Measurements from ENCODE around the gene SPPL2A. TPM values are rescaled to one million over a fixed set of nuclear protein-coding genes. Genes with fewer than 3 reads are reported as not detected.

Gene SPPL2A
- 64.4 and 68.7 TPM in 2 replicates for total RNA-seq (2021)
- long read RNA-seq, full-length matches to known transcripts: 101 of 139 reads
- long read RNA-seq, partial matches to known transcripts: 10 of 139 reads
- long read RNA-seq, other reads (novel, unspliced or antisense): 28 of 139 reads

DNA sequence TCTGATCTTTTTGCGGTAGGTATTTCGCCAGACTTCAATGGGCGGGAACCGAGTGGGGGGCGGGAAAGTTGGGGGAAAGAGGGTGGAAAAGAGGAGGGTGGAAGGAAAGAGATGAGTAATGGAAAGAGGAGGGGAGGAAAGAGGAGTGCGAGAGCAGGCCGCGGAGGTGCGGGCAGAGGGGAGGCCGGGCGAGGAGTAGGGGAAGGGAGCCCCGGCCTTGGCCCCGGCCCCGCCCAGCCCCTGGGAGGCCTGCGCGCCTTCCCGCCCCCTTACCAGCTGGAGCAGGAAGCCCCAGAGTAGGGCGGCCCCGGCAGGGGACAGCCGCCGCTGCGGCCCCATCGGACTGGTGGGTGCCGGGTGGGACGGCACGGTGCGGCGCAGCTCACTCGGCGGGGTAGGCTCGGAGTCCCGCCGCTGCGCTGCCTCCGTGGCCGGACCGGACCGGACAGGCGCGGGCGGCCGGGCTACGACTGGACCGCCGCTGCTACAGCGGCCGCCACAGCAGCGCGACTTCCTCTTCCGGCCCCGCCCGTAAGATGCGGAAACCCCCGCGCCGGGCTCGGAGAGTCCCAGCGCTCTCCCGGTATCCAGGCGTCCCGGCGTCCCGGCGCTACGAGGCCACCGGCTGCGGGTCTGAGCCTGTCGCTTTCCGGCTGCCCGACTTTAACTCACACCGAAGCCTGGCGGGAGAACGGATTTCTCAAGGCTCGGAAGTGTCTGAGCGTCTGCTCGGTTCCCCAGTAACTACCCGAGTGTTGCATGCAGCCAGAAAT is at the start of gene SPPL2A:
SPPL2A (minus strand) TSS at position 512 of the 773 bp plus-strand sequence; CDS start at position 339, 173 bp downstream.
- no peak within 1 kb of the TSS for H4K8ac ChIP-seq (replicated peaks; ENCODE audit: insufficient read length, low read depth, low read length)
- H3K14ac ChIP-seq (ENCODE audit: insufficient read depth, low read length): peak within 1 kb of the TSS; percentile 14
- H3K23ac ChIP-seq (ENCODE audit: insufficient read length, low read depth, low read length): no peak within 1 kb of the TSS
- H3K4ac ChIP-seq (ENCODE audit: low read depth, low read length): no peak within 1 kb of the TSS
- H2AFZ ChIP-seq (ENCODE audit: low read length): peak within 1 kb of the TSS; percentile 66
- no peak within 1 kb of the TSS for H2BK5ac ChIP-seq (ENCODE audit: insufficient read length, low read length)
- peak within 1 kb of the TSS; percentile 69 to 94 (median 94); a peak in 6 of 7 replicates for H3K27ac Mint-ChIP-seq
- peak within 1 kb of the TSS; percentile 77 for H3K18ac ChIP-seq (ENCODE audit: insufficient read length, low read depth, low read length)
- peaks cover 7% of the 10 kb centered on the region for H3K23me2 ChIP-seq (ENCODE audit: insufficient read length, low read depth, low read length, poor library complexity, severe bottlenecking)
- H3K4me1 Mint-ChIP-seq: peaks cover 17 to 21% of the 10 kb centered on the region in 2 experiments
- no peak within 1 kb of the TSS for H4K5ac ChIP-seq (ENCODE audit: insufficient read length, low read depth, low read length)
- no peak within 1 kb of the TSS for H3T11ph ChIP-seq (ENCODE audit: low read length)
- no CpG with 5 or more reads among the region's 77 CpGs for WGBS (ENCODE audit: extremely low coverage, insufficient read length, low lambda C conversion rate)
- peaks cover 5% of the 10 kb centered on the region; the same call in 1 of the 2 replicates for H3K27me3 Mint-ChIP-seq (ENCODE audit: low read depth)
- H3K27me3 ChIP-seq (ENCODE audit: insufficient read depth, low read length): no peaks in the 10 kb centered on the region
- H3K79me2 ChIP-seq (ENCODE audit: insufficient read depth, low read length): peaks cover 3% of the 10 kb centered on the region; the same call in 1 of the 2 replicates
- peak within 1 kb of the TSS; percentile 89 to 94 for H3K4me3 Mint-ChIP-seq
- H2BK120ac ChIP-seq (ENCODE audit: low read depth, low read length, poor library complexity, severe bottlenecking): no peak within 1 kb of the TSS
- H4K91ac ChIP-seq (ENCODE audit: insufficient read length, low read depth, low read length): no peak within 1 kb of the TSS
- no peak within 1 kb of the TSS; the same call in 1 of the 2 replicates for H2BK15ac ChIP-seq (ENCODE audit: low read depth, low read length)
- no peaks in the 10 kb centered on the region for H3K9me3 Mint-ChIP-seq
- no peak within 1 kb of the TSS for H2BK20ac ChIP-seq (ENCODE audit: low read depth, low read length, poor library complexity, severe bottlenecking)
- H3K56ac ChIP-seq (ENCODE audit: insufficient read length, low read depth, low read length): no peak within 1 kb of the TSS
- no peaks in the 10 kb centered on the region for H3K9me3 ChIP-seq (ENCODE audit: control insufficient read depth, low read depth, low read length)
- DNase-seq: peak; percentile 84
- H2BK12ac ChIP-seq (ENCODE audit: insufficient read length, low read depth, low read length): no peak within 1 kb of the TSS
- no peak within 1 kb of the TSS for H2AK5ac ChIP-seq (ENCODE audit: insufficient read length, low read length)
- TF ChIP-seq, protein P1, sequence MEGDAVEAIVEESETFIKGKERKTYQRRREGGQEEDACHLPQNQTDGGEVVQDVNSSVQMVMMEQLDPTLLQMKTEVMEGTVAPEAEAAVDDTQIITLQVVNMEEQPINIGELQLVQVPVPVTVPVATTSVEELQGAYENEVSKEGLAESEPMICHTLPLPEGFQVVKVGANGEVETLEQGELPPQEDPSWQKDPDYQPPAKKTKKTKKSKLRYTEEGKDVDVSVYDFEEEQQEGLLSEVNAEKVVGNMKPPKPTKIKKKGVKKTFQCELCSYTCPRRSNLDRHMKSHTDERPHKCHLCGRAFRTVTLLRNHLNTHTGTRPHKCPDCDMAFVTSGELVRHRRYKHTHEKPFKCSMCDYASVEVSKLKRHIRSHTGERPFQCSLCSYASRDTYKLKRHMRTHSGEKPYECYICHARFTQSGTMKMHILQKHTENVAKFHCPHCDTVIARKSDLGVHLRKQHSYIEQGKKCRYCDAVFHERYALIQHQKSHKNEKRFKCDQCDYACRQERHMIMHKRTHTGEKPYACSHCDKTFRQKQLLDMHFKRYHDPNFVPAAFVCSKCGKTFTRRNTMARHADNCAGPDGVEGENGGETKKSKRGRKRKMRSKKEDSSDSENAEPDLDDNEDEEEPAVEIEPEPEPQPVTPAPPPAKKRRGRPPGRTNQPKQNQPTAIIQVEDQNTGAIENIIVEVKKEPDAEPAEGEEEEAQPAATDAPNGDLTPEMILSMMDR (conservative IDR thresholded peaks at IDR 0.05): no peak
- H3K27ac ChIP-seq (ENCODE audit: insufficient read length, low read depth, low read length): no peak within 1 kb of the TSS
- peak within 1 kb of the TSS; percentile 94 for H3K4me2 ChIP-seq (ENCODE audit: insufficient read depth, insufficient read length, low read length)
- H3K36me3 Mint-ChIP-seq (ENCODE audit: insufficient read depth in 1 of 3, low read depth in 3 of 3): peaks cover 0 to 5% (median 0%) of the 10 kb centered on the region in 3 experiments; a peak in 1 of 7 replicates
- no peaks in the 10 kb centered on the region for H4K20me1 ChIP-seq (ENCODE audit: control insufficient read depth, insufficient read depth, insufficient read length)
- H3K9ac ChIP-seq (ENCODE audit: extremely low read depth, insufficient read length, low read length): peak within 1 kb of the TSS; percentile 63
- H3K4me1 ChIP-seq (ENCODE audit: insufficient read depth, low read length): no peaks in the 10 kb centered on the region
- H3K79me1 ChIP-seq (ENCODE audit: insufficient read depth, low read depth, low read length, poor library complexity, severe bottlenecking): peaks cover 4% of the 10 kb centered on the region
